GM12891 (cell line): ENCODE data around the gene PTPRF.

ENCODE experiments used
- DNase-seq: peaks from one replicate; pipeline ENCODE4 v3.0.0; 2011; ENCODE audit warnings: low spot score; ENCODE audit not compliant: insufficient read length
- FAIRE-seq: peaks from 2 replicates; lab custom pipeline; 2011; peaks lifted over from hg19 to GRCh38; lab: Jason Lieb, UNC
- PAX5 ChIP-seq: IDR thresholded peaks from 2 replicates; pipeline ENCODE4 v1.6.1; 2011; ENCODE audit warnings: low read length, moderate library complexity, mild to moderate bottlenecking; ENCODE audit not compliant: insufficient read depth, severe bottlenecking
- POLR2A ChIP-seq: IDR thresholded peaks from 2 replicates; pipeline ENCODE4 v1.6.1; 2011; ENCODE audit warnings: low read depth, low read length, control low read depth
- POLR2AphosphoS5 ChIP-seq: IDR thresholded peaks from 2 replicates; pipeline ENCODE4 v1.6.1; 2011; ENCODE audit warnings: low read depth, low read length, control low read depth
- POU2F2 ChIP-seq: IDR thresholded peaks from 2 replicates; pipeline ENCODE4 v1.6.1; 2011; ENCODE audit warnings: low read depth, mild to moderate bottlenecking, control low read depth, low read length, moderate library complexity
- SPI1 ChIP-seq: IDR thresholded peaks from 2 replicates; pipeline ENCODE4 v1.6.1; 2011; ENCODE audit warnings: low read depth, low read length, control low read depth
- TAF1 ChIP-seq: IDR thresholded peaks from 2 replicates; pipeline ENCODE4 v1.6.1; 2011; ENCODE audit warnings: low read depth, low read length, control low read depth

The PTPRF gene

GRCh38 chr1:43551396-43551888 is 20.8 kb downstream of the PTPRF start:
- no peak for DNase-seq
- FAIRE-seq = no peak
- no peak for TF ChIP-seq POU2F2
- TF ChIP-seq TAF1 = no peak
- TF ChIP-seq SPI1 = no peak
- no peak for TF ChIP-seq POLR2A
- TF ChIP-seq POLR2AphosphoS5 = no peak
- no peak for TF ChIP-seq PAX5

- TF ChIP-seq TAF1 (no peak), SPI1 (no peak), POLR2A (no peak), POLR2AphosphoS5 (no peak), PAX5 (no peak), POU2F2 (no peak)
- DNase-seq = no peak
- no peak for FAIRE-seq
Observed at GRCh38 chr1:43552059-43552742, 21.5 kb downstream of the PTPRF start.

GRCh38 chr1:43552813-43553212 is 22.1 kb downstream of the PTPRF start:
- TF ChIP-seq POLR2AphosphoS5 (no peak), PAX5 (no peak), TAF1 (no peak), SPI1 (no peak), POU2F2 (no peak), POLR2A (no peak)
- FAIRE-seq = no peak
- no peak for DNase-seq

- no peak for TF ChIP-seq POLR2A
- no peak for TF ChIP-seq PAX5
- TF ChIP-seq POU2F2 = no peak
- TF ChIP-seq SPI1 = no peak
- no peak for TF ChIP-seq POLR2AphosphoS5
- TF ChIP-seq TAF1 = no peak
- no peak for FAIRE-seq
Observed at GRCh38 chr1:43554444-43554992, 23.8 kb downstream of the PTPRF start.

GRCh38 chr1:43556782-43557181 is 26.1 kb downstream of the PTPRF start:
- DNase-seq (no peak), FAIRE-seq (no peak)
- TF ChIP-seq PAX5 (no peak), POLR2A (no peak), SPI1 (no peak), POLR2AphosphoS5 (no peak), POU2F2 (no peak), TAF1 (no peak)

More at GRCh38 chr1:43554444-43554992, 23.8 kb downstream of the PTPRF start:
- DNase-seq = no peak

GRCh38 chr1:43557744-43558245 is 27.1 kb downstream of the PTPRF start:
- FAIRE-seq (no peak), DNase-seq (no peak)
- TF ChIP-seq SPI1 = no peak
- no peak for TF ChIP-seq POLR2AphosphoS5
- no peak for TF ChIP-seq POU2F2
- no peak for TF ChIP-seq POLR2A
- TF ChIP-seq TAF1 = no peak
- TF ChIP-seq PAX5 = no peak

- FAIRE-seq (no peak), DNase-seq (no peak)
- TF ChIP-seq POU2F2 (no peak), TAF1 (no peak), POLR2AphosphoS5 (no peak), SPI1 (no peak), POLR2A (no peak), PAX5 (no peak)
Observed at GRCh38 chr1:43558346-43558841, 27.7 kb downstream of the PTPRF start.

- FAIRE-seq (peak; percentile 61), DNase-seq (no peak)
- no peak for TF ChIP-seq PAX5
- no peak for TF ChIP-seq POLR2A
- TF ChIP-seq POU2F2 = no peak
- no peak for TF ChIP-seq SPI1
- TF ChIP-seq POLR2AphosphoS5 = no peak
- TF ChIP-seq TAF1 = no peak
Observed at GRCh38 chr1:43559714-43560113, 29.0 kb downstream of the PTPRF start.

GRCh38 chr1:43560286-43560685 is 29.6 kb downstream of the PTPRF start:
- DNase-seq = no peak
- TF ChIP-seq POU2F2 (no peak), POLR2A (no peak), SPI1 (no peak), POLR2AphosphoS5 (no peak), TAF1 (no peak), PAX5 (no peak)
- peak; percentile 26 for FAIRE-seq
